ENCODE results near the gene EHBP1. TPM values are rescaled to one million over a fixed set of nuclear protein-coding genes. Genes with fewer than 3 reads are reported as not detected.
A peak's percentile ranks its signal among the peaks of the same experiment; 100 is the strongest.

Gene EHBP1
- total RNA-seq, 1 donor from 2014 or later, result 104 TPM

DNA sequence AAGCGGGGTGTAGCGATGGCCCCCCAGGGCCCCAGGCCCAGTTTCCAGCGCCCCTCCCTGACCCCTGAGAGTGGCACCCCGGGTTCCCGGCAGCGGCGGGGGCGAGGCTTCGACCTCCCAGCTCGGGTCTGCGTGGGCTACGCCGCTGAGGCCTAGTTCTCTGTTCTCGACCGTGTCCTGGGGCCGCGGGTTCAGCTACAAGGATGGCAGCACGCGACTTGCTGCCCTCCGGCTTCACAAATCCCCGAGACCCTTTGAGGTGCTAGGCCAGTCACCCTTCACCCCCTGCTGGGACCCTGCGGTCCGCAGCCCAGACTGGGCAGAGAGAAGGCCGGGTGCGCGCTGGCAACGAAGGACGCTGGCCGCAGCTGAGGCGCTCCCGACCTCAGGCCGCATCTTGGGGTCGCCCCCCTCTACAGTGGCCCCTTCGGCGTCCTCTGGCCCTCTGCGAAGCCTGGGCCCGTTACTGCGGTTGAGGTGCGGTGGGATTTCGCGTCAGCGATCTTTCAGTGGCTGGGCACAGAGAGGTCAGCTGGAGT, 346.4 kb downstream of the EHBP1 start:
- no peak for DNase-seq

DNA sequence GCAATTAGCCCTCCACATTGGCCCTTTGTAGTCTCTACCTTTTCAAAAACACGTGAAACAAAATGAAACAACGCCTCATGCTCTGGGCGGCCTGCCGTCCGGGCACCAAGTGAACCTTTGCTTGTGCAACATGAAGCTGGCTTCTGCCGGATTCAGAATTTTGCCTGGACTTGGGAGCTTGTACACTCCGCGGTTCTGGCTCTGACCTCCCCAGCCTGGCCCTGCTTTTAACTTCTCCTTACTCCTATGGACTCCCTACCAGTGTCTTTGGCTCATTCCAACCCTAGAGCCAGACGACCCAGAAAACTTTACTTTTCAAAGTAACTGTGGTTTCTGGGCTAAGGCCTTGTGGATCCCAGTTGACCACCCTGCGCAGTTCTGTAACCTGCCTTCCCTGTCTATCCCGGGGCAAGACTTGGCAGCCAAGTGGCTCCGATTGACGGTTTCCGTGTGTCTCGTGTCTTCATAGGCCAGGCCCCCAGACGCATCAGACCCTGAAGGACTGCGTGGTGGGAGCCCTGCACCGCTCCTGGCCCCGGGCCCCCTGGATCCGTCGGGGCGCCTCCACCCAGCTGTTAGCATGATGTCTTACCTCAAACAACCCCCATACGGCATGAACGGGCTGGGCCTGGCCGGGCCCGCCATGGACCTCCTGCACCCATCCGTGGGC, 347.0 kb downstream of the EHBP1 start:
- DNase-seq, result no peak

DNA sequence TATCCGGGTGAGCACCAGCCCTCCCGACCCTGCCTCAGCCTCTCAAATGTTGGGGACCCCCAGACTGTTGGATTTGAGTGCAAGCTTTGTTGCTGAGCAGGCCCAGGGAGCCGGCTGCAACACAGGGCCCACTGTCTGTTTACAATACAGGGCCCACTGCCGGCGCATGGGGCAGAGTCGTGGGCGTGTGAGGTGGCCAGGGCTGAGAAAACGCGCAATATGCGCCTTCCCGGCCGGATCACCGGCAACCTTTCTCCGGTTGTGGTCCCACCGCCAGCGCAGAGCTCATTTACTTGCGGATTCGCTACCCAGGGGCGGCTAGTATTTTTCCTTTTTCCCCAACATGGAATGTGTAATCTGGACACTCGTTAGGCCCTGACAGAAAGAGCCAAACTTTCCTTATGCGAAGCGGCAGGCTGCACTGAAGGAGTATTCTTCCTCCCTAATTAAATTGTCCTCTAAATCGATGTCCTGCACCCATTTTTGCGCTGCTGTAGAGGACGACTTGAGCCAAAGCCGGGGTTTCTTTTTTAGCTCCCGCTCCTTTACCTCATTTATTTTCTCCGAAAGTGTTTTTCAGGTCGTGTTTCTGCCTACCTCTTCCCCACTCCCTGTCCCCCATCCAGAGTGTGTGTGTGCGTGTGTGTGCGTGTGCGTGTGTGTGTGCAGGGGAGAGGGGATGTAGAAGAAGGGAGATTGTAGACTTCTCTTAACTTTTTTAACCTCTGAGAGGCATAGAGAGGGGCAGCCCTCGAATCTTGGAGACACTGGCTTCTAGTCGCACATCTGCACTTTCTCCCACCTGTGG, 347.8 kb downstream of the EHBP1 start:
- DNase-seq, result no peak

DNA sequence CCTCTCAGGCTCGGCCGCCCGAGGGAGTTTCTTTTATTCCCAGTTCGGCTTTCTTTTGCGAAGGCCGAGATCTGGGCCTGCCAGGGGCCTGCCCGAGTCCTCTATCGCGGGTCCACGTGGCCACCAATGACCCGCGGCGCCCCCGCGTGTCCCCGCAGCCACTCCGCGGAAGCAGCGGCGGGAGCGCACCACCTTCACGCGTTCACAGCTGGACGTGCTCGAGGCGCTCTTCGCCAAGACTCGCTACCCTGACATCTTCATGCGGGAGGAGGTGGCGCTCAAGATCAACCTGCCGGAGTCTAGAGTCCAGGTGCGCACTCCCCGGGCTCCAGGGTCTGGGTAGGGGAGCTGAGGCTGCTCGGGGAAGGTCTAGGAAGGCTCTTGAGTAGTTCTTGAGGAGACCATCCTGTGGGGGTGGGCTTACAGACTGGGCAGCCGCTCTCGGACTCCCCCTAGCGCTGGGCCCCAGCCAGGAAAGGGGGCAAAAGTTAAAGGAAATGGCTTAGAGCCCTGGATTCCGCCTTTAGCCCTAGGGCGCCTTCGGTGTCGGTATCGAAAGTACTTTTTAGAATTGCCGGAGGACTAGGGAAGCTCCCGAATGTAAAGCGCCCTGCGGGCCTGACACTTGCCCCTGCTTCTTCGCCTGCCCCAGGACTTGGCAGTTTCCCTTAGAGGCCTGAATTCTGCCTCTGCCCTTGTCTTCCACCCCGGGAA, 348.5 kb downstream of the EHBP1 start:
- DNase-seq, result peak; percentile 12

DNA sequence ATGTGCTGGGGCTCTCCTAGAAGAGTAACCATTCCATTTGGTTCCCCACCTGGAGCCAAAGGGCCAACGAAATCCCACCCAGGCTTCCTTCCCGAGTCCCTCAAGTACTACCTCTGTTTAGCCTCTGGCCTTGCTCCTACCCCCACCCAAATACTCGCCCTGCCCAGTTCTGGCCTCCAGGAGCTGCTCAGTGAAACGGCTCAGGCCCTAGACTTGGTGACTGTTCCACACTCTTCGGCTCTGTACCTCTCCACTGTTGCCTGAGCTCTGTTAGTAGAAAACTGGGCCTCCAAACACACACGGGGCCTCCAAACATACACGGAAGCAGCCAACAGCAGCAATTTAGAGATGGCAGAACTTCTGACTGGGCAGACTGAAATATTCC, 349.3 kb downstream of the EHBP1 start:
- no peak for DNase-seq

DNA sequence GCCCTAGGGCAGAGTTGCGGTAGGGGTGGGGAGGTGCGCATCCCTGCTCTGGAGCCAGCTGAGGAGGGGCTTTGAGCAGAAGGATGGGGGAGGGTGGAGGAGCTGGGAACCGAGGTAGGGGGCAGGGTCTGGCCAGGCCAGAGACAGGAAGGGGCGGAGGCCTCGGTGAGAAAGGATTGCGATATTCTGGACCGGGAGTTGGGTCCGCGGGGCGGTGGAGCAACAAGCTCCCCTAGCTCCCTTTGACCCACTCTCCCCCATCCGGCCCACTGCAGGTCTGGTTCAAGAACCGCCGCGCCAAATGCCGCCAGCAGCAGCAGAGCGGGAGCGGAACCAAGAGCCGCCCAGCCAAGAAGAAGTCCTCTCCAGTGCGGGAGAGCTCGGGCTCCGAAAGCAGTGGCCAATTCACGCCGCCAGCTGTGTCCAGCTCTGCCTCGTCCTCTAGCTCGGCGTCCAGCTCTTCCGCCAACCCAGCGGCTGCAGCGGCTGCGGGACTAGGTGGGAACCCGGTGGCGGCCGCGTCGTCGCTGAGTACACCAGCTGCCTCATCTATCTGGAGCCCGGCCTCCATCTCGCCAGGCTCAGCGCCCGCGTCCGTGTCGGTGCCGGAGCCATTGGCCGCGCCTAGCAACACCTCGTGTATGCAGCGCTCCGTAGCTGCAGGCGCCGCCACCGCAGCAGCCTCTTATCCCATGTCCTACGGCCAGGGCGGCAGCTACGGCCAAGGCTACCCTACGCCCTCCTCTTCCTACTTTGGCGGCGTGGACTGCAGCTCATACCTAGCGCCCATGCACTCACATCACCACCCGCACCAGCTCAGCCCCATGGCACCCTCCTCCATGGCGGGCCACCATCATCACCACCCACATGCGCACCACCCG, 350.0 kb downstream of the EHBP1 start:
- peak; percentile 27 for DNase-seq

DNA sequence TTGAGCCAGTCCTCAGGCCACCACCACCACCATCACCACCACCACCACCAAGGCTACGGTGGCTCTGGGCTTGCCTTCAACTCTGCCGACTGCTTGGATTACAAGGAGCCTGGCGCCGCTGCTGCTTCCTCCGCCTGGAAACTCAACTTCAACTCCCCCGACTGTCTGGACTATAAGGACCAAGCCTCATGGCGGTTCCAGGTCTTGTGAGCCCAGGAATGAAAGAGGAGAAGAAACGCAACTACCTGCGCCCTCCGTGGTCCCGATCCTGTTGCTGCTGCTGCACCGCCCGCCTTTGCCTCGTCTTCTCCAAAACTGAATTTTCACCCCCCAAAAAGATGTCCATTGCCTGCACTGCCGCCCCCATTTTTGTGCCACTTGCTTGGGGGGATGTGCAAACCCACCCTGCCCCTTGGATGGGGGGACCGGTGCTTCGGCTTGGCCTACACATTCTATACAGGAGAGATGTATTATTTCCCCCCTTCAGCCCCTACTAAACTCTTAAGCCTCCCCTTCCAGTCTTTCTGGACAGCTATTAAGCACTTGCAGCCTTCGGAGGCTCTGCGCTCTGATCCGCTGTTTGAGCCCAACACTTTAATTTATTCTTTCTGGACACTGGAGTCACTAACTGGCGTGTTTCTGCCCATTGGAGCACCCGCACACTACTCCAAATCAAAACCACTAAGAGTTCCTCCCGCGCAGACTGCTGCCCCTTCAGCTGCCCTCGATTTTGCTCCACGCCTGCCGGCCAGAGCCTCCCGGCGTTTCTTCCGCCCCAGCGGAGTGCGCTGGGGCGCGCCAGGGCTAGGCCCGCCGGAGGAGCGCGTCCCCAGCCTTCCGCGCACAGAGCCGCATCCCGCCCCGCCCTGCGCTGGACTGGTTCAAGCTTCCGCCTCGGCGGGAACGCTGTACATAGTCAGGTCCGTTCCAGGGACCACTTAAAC, 350.9 kb downstream of the EHBP1 start:
- peak; percentile 48 for DNase-seq

DNA sequence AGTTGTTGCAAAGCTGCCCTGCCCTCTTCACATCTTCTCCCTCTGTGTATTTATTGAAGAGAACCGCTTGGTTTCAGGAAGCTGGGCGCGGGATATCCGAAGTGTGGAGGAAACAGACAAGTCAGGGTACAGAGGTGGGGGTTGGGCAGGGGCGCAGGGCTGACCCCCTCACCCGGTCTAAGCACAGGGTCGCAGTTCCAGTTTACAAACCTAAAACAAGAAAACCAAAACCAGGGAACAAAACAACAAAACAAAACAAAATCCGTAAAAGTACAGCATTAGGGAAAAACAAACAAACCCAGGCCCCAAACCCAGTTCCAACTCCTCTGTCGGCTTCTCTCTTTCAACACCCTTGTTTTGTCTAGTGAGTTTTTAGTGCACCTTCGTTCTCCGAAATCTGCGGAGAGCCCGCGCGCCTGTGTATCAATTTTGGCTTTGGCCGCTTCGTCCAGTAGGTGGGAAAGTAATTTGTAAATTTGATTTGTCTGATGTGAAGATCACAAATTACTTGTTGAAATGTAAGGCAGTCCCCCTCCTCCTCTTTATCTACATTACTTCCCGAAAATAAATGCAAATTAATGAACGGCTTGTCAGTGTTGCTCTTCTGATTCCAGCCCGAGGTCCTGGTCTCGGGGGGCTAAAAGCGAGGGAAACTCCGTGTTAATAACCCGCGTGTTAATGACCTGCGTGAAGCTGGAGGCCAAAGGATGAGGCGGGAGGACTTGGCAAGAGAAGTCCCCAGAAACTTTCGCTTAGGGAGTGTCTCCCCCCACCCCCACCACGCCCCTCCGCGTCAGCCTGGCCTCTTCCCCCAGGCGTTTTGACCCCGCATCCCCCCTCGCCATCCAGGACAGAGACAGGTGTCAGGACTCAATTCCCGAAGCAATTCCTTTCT, 352.0 kb downstream of the EHBP1 start:
- peak; percentile 44 for DNase-seq

DNA sequence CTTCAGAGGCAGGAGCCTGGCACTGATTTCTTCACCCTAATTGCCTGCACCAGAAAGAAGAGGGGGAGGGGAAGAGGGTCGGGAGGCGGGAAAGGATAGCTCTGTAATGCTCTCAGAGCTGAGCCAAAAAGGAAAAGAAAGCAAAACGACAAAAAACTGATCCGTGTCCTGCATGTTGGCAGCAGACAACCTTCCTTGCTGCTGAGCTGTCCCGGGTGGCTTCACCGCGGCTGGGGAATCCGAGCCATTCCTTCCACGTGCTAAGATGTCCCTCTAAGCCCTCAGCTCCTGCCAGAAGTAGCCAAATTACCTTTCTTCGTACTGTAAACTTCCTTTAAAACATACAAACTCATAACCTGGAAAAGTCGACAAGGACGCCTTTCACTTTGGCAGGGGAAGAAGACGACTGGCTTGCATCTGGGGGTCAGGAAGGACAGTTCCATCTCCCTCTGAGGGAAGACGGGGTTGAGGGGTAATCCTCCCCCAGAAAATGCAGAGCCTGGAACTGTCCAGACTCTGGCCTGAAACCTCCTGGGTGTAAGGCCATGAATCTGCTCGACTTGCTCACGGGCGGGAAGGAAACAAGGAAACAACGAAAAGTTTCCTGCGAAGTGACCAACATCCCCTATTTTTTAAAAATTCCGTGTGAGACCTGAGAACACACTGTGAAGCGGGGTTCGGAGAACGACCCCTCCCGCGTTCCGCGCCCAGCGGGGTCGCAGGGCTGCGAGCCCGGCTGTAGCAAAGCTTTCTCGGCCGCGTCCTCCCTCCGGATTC, 352.8 kb downstream of the EHBP1 start:
- DNase-seq, result peak; percentile 56

DNA sequence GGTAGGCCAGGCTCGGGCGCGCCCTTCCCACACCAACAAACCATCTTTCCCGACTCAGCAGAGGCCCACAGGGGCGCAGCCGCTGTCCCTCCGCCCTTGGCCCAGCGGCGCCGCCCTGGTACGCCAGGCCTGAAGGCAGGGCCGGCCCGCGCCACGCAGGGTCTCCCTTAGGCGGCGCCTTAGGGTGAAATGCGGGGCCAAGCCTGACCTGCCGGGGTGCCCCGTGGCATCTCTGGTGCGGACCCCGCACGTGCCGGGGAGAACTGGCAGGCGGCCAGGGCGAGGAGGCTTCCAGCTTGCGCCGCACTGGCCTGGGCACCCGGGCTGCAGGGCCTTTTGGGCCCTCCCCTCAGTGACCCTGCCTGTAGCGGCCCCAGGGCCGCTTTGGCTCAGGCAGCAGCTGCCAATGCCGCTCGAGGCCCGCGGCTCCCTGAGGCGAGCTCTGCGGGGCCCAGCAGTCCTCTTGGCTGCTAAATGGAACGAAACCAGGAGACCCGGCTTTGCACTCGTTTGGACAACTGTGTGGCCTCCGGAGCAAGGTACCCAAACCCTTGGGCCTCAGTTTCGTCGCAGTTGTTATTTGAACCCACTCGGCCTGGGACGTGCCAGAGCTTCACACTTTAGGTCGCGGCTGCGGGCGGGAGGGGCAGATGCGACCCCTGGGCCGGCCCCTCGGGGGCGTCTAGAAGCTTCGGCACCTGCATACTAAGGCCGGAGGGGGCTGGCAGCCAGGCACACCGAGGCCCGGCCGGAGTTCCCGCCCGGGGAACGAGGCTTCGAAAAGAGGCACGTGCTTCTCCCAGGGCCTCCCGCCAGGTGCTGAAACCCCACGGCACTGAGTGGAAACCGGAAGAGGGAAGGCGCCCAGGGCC, 353.6 kb downstream of the EHBP1 start:
- DNase-seq, result peak; percentile 29

DNA sequence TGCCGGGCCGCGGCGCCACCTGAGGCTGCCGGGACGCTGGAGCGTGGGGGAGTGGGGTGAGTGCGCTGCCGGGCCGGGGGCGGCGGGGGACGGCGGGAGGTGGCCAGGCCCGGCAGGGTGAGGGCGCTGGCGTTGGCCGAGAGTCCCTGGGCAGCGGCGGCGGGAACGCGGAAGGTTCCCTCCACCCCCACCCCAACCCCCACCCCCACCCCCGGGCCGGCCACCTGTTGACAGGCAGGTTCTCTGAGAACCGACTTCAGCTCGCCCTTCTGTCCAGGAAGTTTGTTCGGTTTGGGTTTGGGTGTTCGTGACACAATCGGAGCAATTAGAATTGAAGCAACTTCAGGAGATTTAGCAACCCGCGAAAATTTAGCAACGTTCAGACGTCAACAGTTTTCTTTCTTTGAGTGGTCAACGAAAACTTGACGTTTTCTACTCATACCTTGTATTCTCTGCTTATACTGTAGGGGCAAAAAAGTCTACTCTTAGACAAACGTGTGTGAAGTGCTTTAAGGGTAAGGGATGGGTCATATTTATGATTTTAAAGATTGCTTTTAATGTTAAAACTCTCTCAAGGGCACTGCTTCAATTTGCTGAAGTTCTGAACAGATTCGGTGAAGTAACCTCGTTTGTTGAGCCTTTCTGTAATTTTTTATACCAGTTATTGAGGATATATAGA, 354.4 kb downstream of the EHBP1 start:
- peak; percentile 54 for DNase-seq

DNA sequence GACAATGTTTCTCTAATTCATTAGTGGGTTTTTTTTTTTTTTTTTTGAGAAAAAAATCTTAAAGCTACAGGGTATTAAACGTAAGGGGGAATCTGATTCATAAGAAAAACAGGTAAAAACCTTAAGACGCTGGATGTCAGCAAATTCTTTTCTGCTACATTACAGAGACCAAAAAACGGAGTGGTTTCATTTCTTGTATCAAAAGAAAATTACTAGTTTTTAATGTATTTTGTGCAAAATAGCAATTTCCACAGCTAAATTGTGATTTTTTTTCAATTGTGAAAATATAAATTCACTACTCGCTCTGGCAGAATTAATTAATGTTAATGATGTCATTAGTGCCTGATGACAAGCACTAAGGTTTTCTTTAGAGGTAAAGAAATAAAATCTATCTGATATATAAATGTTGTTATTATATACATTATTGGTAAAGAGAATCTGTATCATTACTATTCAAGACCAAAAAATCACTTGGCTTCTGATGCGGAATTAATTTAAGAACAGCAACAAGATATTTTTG, 355.0 kb downstream of the EHBP1 start:
- peak; percentile 51 for DNase-seq

DNA sequence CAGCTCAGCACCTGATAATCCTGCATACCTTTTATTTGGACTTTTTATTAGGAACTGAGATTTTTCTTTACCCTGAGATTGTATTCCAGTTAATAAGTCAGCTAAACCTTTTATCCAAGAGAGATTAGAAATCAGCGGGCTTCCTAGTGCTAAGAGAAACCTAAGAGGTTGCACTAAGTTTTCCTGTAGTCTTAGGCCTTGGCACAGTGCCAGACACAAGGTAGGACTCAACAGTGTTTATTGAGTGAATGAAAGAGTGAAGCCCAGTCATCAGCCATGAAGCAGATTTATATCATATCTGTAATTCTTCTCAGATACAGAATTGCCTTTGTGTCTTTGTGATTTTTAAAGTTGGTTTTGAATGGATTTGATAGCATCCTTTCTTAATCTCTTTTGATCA, 358.7 kb downstream of the EHBP1 start:
- DNase-seq, result no peak

DNA sequence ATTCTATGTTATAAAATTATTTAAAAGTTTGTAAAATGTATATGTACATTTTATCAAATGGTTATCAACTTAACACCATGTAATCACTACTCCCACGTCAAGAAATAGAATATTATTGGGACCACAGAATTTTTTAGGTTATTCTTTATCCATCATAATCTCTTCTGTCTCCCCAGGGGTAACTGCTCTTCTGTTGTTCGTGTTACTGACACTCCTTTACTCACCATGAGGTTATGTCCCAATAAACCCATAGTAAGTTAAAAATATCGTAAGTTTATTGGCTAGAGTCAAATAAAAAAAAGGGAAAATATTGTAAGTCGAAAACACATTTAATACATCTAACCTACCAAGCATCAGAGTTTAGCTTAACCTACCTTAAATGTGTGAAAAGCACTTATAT, 359.1 kb downstream of the EHBP1 start:
- DNase-seq, result no peak

DNA sequence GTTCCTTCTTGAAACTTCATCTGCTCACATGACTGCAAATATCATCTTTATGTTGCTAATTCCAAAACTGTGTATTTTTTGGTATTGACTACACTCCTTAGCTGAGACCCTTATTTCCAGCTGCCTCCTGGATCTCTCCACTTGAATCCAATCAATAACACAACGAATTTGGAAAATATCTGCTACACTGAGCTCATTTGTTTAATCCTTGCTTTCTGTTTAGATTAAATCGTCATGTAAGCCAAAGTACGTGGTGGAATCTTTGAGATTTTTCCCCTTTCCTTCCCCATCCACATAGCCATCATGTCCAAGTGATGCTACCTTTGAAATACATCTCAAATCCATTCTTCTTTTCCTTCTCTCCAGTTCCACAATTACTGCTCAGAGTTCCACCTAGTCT, 360.8 kb downstream of the EHBP1 start:
- DNase-seq, result no peak

DNA sequence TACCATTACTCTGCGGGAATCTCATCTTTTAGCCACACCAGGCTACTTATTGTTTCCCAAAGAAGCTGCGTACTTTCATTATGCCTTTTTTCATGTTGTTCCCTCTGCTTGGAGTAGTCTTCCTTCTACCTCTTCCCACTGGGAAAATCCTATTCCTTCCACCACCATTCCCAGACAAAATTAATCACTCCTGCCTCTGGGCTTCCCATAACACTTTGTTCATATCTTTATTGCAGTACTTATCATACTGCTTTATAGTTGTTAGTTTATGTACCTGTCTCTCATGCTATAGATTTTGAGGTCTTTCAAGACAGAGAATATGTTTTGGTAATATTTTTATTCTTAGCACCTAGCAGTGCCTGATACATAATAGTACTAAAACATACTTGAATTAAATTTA, 361.3 kb downstream of the EHBP1 start:
- DNase-seq, result no peak

DNA sequence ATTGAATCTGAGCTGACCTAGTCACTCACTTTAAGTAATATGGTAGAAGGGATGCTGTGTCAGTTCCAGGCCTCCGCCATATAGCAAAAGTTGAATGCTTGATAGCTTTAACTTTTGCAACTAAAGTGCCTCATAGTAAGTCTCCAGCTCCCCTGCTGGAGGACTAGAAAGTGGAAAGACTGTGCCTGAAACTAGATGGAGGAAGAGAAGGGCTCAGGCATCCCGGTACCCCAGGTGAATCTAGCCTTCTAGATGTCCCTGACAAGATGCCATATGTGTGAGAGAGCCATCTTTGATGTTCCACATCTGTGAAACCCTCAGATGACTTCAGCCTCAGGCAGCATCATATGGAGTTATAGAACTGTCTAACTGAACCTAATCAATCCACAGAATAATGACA, 366.2 kb downstream of the EHBP1 start:
- no peak for DNase-seq

All from tongue (tissue), 2 donors.